Measurements from ENCODE around the gene DPY19L1. TPM values are rescaled to one million over a fixed set of nuclear protein-coding genes. Genes with fewer than 3 reads are reported as not detected.

DPY19L1 gene
- total and polyA plus RNA-seq, 12 donors = 4.9 to 119 (median 25.2) TPM

DNA sequence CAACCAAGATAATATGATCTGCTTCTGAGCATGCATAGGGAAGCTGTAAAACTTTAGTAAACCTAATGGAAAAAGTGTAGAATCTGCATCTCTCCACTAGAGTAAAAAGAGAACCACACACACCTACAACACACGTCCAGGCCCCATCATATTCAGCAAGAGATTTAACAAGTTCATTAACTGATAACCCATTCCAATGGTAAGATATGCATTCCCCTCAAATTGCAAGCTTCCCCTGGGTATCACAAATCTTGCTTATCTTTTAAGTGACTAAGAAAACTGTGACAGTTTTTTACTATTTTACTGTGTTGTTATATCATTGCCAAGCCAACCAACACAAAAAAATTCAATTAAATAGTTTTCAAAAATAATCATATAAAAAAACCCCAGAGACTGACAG, 8.0 kb downstream of the DPY19L1 start:
- no peaks in the 10 kb centered on the region for H3K27me3 ChIP-seq

DNA sequence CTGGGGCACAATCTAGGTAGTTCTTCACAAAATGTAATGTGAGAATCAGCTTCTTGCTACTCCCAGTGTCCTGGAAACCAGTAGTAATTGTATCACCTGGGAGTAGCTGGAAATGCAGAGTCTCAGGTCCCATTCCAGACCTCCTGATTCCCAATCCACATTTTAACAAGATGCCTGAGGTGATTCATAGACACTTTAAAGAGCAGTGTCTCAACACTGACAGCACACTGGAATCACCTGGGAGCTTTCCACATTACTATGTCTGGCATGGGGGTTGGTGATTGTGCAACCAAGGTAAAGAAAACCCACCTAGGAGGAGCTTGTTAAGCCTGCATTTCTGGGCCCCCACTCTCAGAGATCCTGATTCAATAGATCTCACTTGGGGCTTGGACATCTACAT, 11.1 kb downstream of the DPY19L1 start:
- DNase-seq = no peak
- TF ChIP-seq POLR2A (IDR thresholded peaks at IDR 0.05) = no peak
- TF ChIP-seq, protein P1, sequence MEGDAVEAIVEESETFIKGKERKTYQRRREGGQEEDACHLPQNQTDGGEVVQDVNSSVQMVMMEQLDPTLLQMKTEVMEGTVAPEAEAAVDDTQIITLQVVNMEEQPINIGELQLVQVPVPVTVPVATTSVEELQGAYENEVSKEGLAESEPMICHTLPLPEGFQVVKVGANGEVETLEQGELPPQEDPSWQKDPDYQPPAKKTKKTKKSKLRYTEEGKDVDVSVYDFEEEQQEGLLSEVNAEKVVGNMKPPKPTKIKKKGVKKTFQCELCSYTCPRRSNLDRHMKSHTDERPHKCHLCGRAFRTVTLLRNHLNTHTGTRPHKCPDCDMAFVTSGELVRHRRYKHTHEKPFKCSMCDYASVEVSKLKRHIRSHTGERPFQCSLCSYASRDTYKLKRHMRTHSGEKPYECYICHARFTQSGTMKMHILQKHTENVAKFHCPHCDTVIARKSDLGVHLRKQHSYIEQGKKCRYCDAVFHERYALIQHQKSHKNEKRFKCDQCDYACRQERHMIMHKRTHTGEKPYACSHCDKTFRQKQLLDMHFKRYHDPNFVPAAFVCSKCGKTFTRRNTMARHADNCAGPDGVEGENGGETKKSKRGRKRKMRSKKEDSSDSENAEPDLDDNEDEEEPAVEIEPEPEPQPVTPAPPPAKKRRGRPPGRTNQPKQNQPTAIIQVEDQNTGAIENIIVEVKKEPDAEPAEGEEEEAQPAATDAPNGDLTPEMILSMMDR (IDR thresholded peaks at IDR 0.05) = no peak
- Histone ChIP-seq H3K36me3 (replicated peaks in 1 of 2) (no peaks in the 10 kb centered on the region), H3K4me3 (no peak overlapping the region), H3K27ac (no peak overlapping the region), H3K27me3 (no peaks in the 10 kb centered on the region), H3K4me1 (replicated peaks in 1 of 2) (no peaks in the 10 kb centered on the region), H3K9me3 (replicated peaks in 1 of 3) (no peaks in the 10 kb centered on the region)
- intact Hi-C loops (cut with DNase I) = no loop called here

More for the DNA sequence above, 8.0 kb downstream of the DPY19L1 start:
- 45 to 66% (median 56%) methylated on average over 1 of the region's 1 CpG for WGBS, 4 donors
- DNase-seq = no peak
- TF ChIP-seq, protein P1 (IDR thresholded peaks at IDR 0.05) = no peak
- TF ChIP-seq POLR2A (IDR thresholded peaks at IDR 0.05) = no peak
- Histone ChIP-seq H3K4me1 (replicated peaks in 1 of 2) (no peaks in the 10 kb centered on the region), H3K36me3 (replicated peaks in 1 of 2) (no peaks in the 10 kb centered on the region), H3K4me3 (no peak overlapping the region), H3K27ac (no peak overlapping the region), H3K9me3 (replicated peaks in 1 of 3) (no peaks in the 10 kb centered on the region)
- intact Hi-C loops (cut with DNase I) = no loop called here

DNA sequence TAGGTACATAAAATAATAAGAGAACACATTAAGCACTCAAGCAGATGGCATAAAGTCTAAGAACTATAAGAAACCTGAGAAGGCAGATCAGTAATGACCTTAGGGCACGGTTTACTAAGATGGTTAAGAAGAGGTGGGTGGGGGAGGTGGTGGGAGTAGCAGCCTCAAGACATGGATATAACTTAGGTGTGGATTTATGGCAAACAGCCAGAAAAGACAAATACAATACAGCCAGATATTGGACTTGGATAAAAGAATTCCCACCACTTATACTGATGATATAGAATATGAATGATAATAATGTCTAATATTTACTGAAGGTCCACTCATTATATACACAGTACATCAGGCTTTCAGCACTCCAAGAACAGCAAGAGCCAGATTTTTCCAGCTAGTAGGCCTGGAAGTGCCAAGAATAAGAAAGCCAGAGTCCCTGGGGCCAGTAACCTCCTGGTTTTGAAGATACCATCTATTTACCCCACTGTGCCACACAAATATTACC, 11.9 kb downstream of the DPY19L1 start:
- Histone ChIP-seq H3K36me3 (replicated peaks in 1 of 2) (no peaks in the 10 kb centered on the region), H3K4me1 (replicated peaks in 1 of 2) (no peaks in the 10 kb centered on the region), H3K27me3 (no peaks in the 10 kb centered on the region), H3K4me3 (no peak overlapping the region), H3K9me3 (replicated peaks in 1 of 3) (no peaks in the 10 kb centered on the region), H3K27ac (no peak overlapping the region)
- TF ChIP-seq, protein P1 (IDR thresholded peaks at IDR 0.05) = no peak
- TF ChIP-seq POLR2A (IDR thresholded peaks at IDR 0.05) = no peak
- intact Hi-C loops (cut with DNase I) = no loop called here
- DNase-seq = no peak
- 71 to 83% (median 81%) methylated on average over 1 of the region's 1 CpG for WGBS, 4 donors

DNA sequence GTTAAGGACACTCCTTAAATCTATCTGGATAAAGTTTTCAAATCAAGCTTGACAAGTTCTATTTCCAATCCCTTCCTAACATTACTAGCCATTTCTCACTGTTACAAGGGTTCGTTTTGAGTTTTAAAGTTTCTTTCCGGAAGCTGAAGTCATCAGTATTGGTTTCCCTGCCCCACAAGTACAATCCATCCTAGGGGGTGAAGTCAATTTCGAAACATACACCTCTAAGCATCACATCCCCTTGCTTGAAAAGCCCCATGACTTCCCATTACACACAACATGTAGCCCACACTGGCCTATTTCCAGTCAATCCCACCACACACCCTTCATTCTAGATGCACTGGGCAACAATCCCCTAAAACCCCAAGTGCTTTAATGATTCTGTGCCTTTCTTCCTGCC, 13.0 kb downstream of the DPY19L1 start:
- DNase-seq = no peak
- Histone ChIP-seq H3K27me3 (no peaks in the 10 kb centered on the region), H3K36me3 (replicated peaks in 1 of 2) (no peaks in the 10 kb centered on the region), H3K27ac (no peak overlapping the region), H3K9me3 (replicated peaks in 1 of 3) (no peaks in the 10 kb centered on the region), H3K4me3 (no peak overlapping the region), H3K4me1 (replicated peaks in 1 of 2) (no peaks in the 10 kb centered on the region)
- intact Hi-C loops (cut with DNase I) = no loop called here
- WGBS, 4 donors = 88 to 93% (median 92%) methylated on average over 3 of the region's 3 CpGs
- TF ChIP-seq POLR2A (IDR thresholded peaks at IDR 0.05) = no peak
- TF ChIP-seq, protein P1 (IDR thresholded peaks at IDR 0.05) = no peak

All from adrenal gland (tissue), 12 donors.